Thyroid gland (tissue), 4 donors: ENCODE results near the gene ANKLE2.

Source experiments
- POLR2A ChIP-seq, 2 donors: fragments of 450-650 bp; IDR thresholded peaks; one replicate each; pipeline ENCODE4 v1.6.1; 2017; ENCODE audit warnings: antibody characterized with exemption in 2 of 2, mild to moderate bottlenecking in 2 of 2, moderate library complexity in 1 of 2
- TF ChIP-seq, protein P1 (sequence below), 6 experiments: fragments of 200-600 bp in 3 of 6; fragments of 450-650 bp in 3 of 6; sonication (generic) in 3 of 6; IDR thresholded peaks; one replicate each; pipeline ENCODE4 v1.5.1; 2016 to 2019; ENCODE audit warnings: antibody characterized with exemption in 6 of 6, mild to moderate bottlenecking in 2 of 6, inconsistent platforms in 1 of 6, moderate library complexity in 1 of 6

DNA sequence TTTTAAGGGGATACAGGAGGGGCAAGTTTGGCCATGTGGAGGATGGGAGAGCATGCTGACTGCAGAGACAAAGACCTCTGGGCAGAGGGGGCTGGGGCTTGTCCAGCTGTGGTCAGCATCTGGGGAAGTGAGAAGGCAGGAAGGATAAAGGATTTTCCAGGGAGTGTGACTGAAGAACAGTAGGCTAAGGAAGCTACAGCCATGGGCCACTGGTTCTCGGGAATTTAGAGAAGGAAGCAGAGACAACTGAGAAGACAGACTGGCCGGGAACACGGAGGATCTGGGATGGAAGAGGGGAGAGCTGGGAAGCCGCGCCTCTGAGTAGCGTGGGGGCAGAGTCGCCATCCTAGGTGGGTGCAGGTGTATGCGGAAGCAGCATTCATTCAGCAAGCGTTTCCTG lies 58.0 kb downstream of the ANKLE2 start:
- TF ChIP-seq, protein P1, sequence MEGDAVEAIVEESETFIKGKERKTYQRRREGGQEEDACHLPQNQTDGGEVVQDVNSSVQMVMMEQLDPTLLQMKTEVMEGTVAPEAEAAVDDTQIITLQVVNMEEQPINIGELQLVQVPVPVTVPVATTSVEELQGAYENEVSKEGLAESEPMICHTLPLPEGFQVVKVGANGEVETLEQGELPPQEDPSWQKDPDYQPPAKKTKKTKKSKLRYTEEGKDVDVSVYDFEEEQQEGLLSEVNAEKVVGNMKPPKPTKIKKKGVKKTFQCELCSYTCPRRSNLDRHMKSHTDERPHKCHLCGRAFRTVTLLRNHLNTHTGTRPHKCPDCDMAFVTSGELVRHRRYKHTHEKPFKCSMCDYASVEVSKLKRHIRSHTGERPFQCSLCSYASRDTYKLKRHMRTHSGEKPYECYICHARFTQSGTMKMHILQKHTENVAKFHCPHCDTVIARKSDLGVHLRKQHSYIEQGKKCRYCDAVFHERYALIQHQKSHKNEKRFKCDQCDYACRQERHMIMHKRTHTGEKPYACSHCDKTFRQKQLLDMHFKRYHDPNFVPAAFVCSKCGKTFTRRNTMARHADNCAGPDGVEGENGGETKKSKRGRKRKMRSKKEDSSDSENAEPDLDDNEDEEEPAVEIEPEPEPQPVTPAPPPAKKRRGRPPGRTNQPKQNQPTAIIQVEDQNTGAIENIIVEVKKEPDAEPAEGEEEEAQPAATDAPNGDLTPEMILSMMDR (IDR thresholded peaks at IDR 0.05) = no peak
- no peak for TF ChIP-seq POLR2A (IDR thresholded peaks at IDR 0.05)
